ENCODE data around the gene RARB.

The RARB gene

GRCh38 chr3:25507811-25508210, 79.7 kb downstream of the RARB start:
- Histone ChIP-seq H3K9ac (ENCODE audit: low read depth, low read length) (no peak overlapping the region), H3K4me1 (ENCODE audit: insufficient read depth, low read length) (no peaks in the 10 kb centered on the region), H3K9me3 (ENCODE audit: control insufficient read depth, insufficient read depth, low read length) (no peaks in the 10 kb centered on the region; the same call in 1 of the 2 replicates), H3K36me3 (ENCODE audit: insufficient read depth, low read length) (no peaks in the 10 kb centered on the region)

- Histone ChIP-seq H3K36me3 (ENCODE audit: insufficient read depth, low read length) (no peaks in the 10 kb centered on the region), H3K9ac (ENCODE audit: low read depth, low read length) (no peak overlapping the region), H3K4me1 (ENCODE audit: insufficient read depth, low read length) (no peaks in the 10 kb centered on the region), H3K9me3 (ENCODE audit: control insufficient read depth, insufficient read depth, low read length) (no peaks in the 10 kb centered on the region; the same call in 1 of the 2 replicates)
Observed at GRCh38 chr3:25508433-25508832, 80.4 kb downstream of the RARB start.

DNA sequence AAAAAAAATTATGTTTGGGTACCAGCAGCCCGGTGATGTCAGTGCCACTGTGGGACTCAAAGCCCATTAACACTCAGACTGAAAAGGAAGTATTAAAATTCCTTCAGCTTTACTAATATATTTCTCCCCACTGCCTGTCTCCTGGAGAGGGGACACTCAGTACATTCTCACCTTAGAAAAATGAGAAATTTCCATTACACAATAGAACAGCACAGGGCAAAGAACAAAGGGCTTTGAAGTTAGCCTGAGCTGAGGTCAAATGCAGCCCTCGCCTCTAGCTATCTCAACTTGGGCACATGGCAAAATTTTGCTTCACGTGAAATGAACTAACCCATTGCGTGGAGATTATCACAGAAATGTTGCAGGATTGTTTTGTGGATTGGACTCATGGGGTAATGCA, 80.8 kb downstream of the RARB start:
- no peak overlapping the region for H3K9ac ChIP-seq (ENCODE audit: low read depth, low read length)
- no peaks in the 10 kb centered on the region; the same call in 1 of the 2 replicates for H3K9me3 ChIP-seq (ENCODE audit: control insufficient read depth, insufficient read depth, low read length)
- H3K36me3 ChIP-seq (ENCODE audit: insufficient read depth, low read length) = no peaks in the 10 kb centered on the region

DNA sequence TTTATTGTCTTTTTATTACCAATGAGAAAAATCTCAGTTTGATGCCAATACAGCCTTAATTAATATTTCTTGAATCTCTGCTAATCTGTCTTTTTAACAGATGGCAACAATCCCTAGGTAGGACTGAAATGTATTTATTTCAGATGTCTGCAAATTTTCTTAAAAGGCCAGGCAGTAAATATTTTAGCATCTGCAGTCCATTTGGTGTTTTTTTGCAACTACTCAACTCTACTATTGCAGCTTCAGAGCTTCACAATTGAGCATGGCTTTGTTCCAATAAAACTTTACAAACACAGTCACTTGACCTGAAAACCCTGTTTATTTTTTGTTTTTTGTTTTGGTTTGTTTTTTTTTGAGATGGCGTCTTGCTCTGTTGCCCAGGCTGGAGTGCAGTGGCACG, 82.7 kb downstream of the RARB start:
- H3K9me3 ChIP-seq (ENCODE audit: control insufficient read depth, insufficient read depth, low read length) = no peaks in the 10 kb centered on the region; the same call in 1 of the 2 replicates
- no peak overlapping the region for H3K9ac ChIP-seq (ENCODE audit: low read depth, low read length)
- H3K36me3 ChIP-seq (ENCODE audit: insufficient read depth, low read length) = no peaks in the 10 kb centered on the region
- H3K4me1 ChIP-seq (ENCODE audit: insufficient read depth, low read length) = no peaks in the 10 kb centered on the region; the same call in 1 of the 2 replicates

More for the DNA sequence above, 80.8 kb downstream of the RARB start:
- H3K4me1 ChIP-seq (ENCODE audit: insufficient read depth, low read length) = no peaks in the 10 kb centered on the region; the same call in 1 of the 2 replicates

DNA sequence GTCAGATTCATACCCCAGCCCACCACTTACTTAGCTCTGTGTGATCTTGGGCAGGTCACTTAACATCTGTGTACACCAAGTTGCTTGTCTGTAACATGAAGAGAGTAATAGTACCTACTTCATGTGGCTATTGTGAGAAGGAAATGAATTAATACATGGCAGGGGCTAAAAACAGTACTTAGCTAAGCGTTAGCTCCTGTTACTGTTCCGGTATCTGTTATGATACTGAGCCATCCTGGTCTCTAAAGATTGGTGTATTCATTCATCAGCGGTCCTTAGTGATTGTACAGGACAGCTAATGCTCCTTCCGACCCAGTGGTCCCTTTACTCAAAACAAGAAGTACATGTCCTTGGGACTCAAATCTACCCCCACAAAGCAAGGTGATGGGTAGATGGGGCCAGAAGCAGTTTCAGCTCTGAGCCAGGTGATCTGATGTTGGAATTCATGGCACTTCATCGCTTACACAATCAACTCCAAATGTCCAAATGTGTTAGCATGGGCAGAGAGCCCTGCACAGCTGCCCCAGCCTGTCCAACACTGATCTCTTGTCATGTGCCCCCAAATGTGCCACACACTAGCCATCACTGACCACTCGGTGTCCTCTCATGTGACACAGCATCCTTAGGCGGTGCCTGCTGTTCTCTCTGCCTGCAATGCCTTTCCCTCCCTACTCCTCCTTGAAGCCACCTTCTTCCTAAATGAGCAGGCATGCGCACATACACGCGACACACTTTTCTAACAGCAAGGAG, 84.1 kb downstream of the RARB start:
- Histone ChIP-seq H3K36me3 (ENCODE audit: insufficient read depth, low read length) (no peaks in the 10 kb centered on the region), H3K9me3 (ENCODE audit: control insufficient read depth, insufficient read depth, low read length) (no peaks in the 10 kb centered on the region; the same call in 1 of the 2 replicates), H3K9ac (ENCODE audit: low read depth, low read length) (no peak overlapping the region), H3K4me1 (ENCODE audit: insufficient read depth, low read length) (no peaks in the 10 kb centered on the region; the same call in 1 of the 2 replicates)

- no peaks in the 10 kb centered on the region; the same call in 1 of the 2 replicates for H3K36me3 ChIP-seq (ENCODE audit: insufficient read depth, low read length)
- H3K9ac ChIP-seq (ENCODE audit: low read depth, low read length) = no peak overlapping the region
- no peaks in the 10 kb centered on the region; the same call in 1 of the 2 replicates for H3K4me1 ChIP-seq (ENCODE audit: insufficient read depth, low read length)
- no peaks in the 10 kb centered on the region; the same call in 1 of the 2 replicates for H3K9me3 ChIP-seq (ENCODE audit: control insufficient read depth, insufficient read depth, low read length)
Observed at GRCh38 chr3:25513642-25514266, 85.7 kb downstream of the RARB start.

GRCh38 chr3:25515171-25515570, 87.1 kb downstream of the RARB start:
- Histone ChIP-seq H3K9ac (ENCODE audit: low read depth, low read length) (no peak overlapping the region), H3K36me3 (ENCODE audit: insufficient read depth, low read length) (no peaks in the 10 kb centered on the region; the same call in 1 of the 2 replicates), H3K4me1 (ENCODE audit: insufficient read depth, low read length) (no peaks in the 10 kb centered on the region; the same call in 1 of the 2 replicates), H3K9me3 (ENCODE audit: control insufficient read depth, insufficient read depth, low read length) (no peaks in the 10 kb centered on the region)

GRCh38 chr3:25520926-25521559, 93.0 kb downstream of the RARB start:
- Histone ChIP-seq H3K9ac (ENCODE audit: low read depth, low read length) (no peak overlapping the region), H3K36me3 (ENCODE audit: insufficient read depth, low read length) (no peaks in the 10 kb centered on the region; the same call in 1 of the 2 replicates), H3K4me1 (ENCODE audit: insufficient read depth, low read length) (no peaks in the 10 kb centered on the region), H3K9me3 (ENCODE audit: control insufficient read depth, insufficient read depth, low read length) (no peaks in the 10 kb centered on the region)

GRCh38 chr3:25527336-25527735, 99.3 kb downstream of the RARB start:
- H3K9ac ChIP-seq (ENCODE audit: low read depth, low read length) = no peak overlapping the region
- H3K4me1 ChIP-seq (ENCODE audit: insufficient read depth, low read length) = no peaks in the 10 kb centered on the region
- H3K9me3 ChIP-seq (ENCODE audit: control insufficient read depth, insufficient read depth, low read length) = no peaks in the 10 kb centered on the region
- H3K36me3 ChIP-seq (ENCODE audit: insufficient read depth, low read length) = no peaks in the 10 kb centered on the region

GRCh38 chr3:25527801-25528200, 99.7 kb downstream of the RARB start:
- Histone ChIP-seq H3K4me1 (ENCODE audit: insufficient read depth, low read length) (no peaks in the 10 kb centered on the region), H3K9ac (ENCODE audit: low read depth, low read length) (no peak overlapping the region), H3K9me3 (ENCODE audit: control insufficient read depth, insufficient read depth, low read length) (no peaks in the 10 kb centered on the region; the same call in 1 of the 2 replicates), H3K36me3 (ENCODE audit: insufficient read depth, low read length) (no peaks in the 10 kb centered on the region)

DNA sequence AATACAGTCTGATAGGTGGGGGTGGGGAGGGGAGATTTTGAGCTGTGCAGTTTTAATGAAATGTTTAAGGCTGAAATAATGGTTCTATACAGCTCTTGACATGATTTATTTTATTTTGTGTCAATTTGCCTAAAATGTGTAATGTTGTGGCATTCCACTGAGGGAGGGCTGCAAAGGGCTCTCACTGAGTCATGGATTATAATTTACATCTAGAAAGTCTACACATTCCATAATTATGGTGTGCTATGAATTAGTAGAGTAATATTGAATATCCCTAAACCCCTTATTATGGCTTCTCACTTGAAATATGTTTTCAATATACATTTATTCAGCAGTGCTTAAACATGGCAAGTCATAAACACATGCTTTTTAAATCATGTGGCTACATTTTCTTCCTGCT, 103.9 kb downstream of the RARB start:
- H3K9ac ChIP-seq (ENCODE audit: low read depth, low read length) = no peak overlapping the region
- no peaks in the 10 kb centered on the region; the same call in 1 of the 2 replicates for H3K9me3 ChIP-seq (ENCODE audit: control insufficient read depth, insufficient read depth, low read length)
- no peaks in the 10 kb centered on the region for H3K36me3 ChIP-seq (ENCODE audit: insufficient read depth, low read length)
- H3K4me1 ChIP-seq (ENCODE audit: insufficient read depth, low read length) = no peaks in the 10 kb centered on the region

GRCh38 chr3:25532431-25533162, 104.5 kb downstream of the RARB start:
- Histone ChIP-seq H3K9ac (ENCODE audit: low read depth, low read length) (no peak overlapping the region), H3K36me3 (ENCODE audit: insufficient read depth, low read length) (no peaks in the 10 kb centered on the region), H3K4me1 (ENCODE audit: insufficient read depth, low read length) (no peaks in the 10 kb centered on the region), H3K9me3 (ENCODE audit: control insufficient read depth, insufficient read depth, low read length) (no peaks in the 10 kb centered on the region; the same call in 1 of the 2 replicates)

DNA sequence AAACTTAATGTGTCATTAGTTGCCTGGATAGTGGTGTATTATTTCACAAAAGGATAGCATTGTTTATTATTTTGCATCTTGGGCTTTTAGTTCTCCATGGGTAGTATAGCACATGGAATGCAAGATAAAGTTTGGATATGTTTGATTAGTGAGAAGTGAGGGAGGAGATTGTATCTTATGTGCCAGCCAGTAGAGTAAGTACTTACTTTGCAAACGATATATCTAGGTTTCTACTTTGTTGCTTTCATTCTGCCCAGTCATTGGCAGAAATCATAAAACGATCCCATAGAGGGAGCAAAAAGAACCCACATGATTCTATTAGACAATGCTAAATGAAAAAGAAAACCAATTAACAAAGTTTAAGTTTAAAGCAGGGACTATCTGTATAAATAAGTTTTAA, 105.3 kb downstream of the RARB start:
- Histone ChIP-seq H3K9ac (ENCODE audit: low read depth, low read length) (no peak overlapping the region), H3K9me3 (ENCODE audit: control insufficient read depth, insufficient read depth, low read length) (no peaks in the 10 kb centered on the region; the same call in 1 of the 2 replicates), H3K36me3 (ENCODE audit: insufficient read depth, low read length) (no peaks in the 10 kb centered on the region), H3K4me1 (ENCODE audit: insufficient read depth, low read length) (no peaks in the 10 kb centered on the region)

- Histone ChIP-seq H3K9ac (ENCODE audit: low read depth, low read length) (no peak overlapping the region), H3K36me3 (ENCODE audit: insufficient read depth, low read length) (no peaks in the 10 kb centered on the region), H3K9me3 (ENCODE audit: control insufficient read depth, insufficient read depth, low read length) (no peaks in the 10 kb centered on the region; the same call in 1 of the 2 replicates), H3K4me1 (ENCODE audit: insufficient read depth, low read length) (no peaks in the 10 kb centered on the region)
Observed at GRCh38 chr3:25534007-25534406, 105.9 kb downstream of the RARB start.
